Measurements from ENCODE around the gene KCNIP1.

GRCh38 chr5:170532935-170533334 is 29.1 kb downstream of the KCNIP1 start:
- no peak for TF ChIP-seq CTCF (IDR thresholded peaks at IDR 0.05)
- TF ChIP-seq POLR2A (IDR thresholded peaks at IDR 0.05): no peak

Measured in esophagus squamous epithelium (tissue), 4 donors.